H9 (cell line): ENCODE results near the gene SEC24C. TPM values are rescaled to one million over a fixed set of nuclear protein-coding genes. Genes with fewer than 3 reads are reported as not detected.

Experiments
- DNase-seq: peaks from one replicate; pipeline ENCODE4 v3.0.0-alpha.2; 2017
- H2AFZ ChIP-seq: one replicate; pipeline ENCODE4 v1.6.1; 2013; ENCODE audit warnings: mild to moderate bottlenecking, low read length, control low read depth, moderate library complexity
- H2AK5ac ChIP-seq: 2 replicates; pipeline ENCODE4 v1.6.1; 2013; ENCODE audit warnings: low read length, control low read depth, mixed read lengths; ENCODE audit not compliant: insufficient read length
- H2BK120ac ChIP-seq: one replicate; pipeline ENCODE4 v1.6.1; 2013; ENCODE audit warnings: low read depth, mild to moderate bottlenecking, low read length, control low read depth, inconsistent platforms; ENCODE audit not compliant: poor library complexity, severe bottlenecking
- H2BK12ac ChIP-seq: 2 replicates; pipeline ENCODE4 v1.6.1; 2013; ENCODE audit warnings: low read length, control low read depth, mixed read lengths, low read depth; ENCODE audit not compliant: insufficient read length
- H2BK15ac ChIP-seq: 2 replicates; pipeline ENCODE4 v1.6.1; 2013; ENCODE audit warnings: low read depth, low read length, control low read depth
- H2BK20ac ChIP-seq: one replicate; pipeline ENCODE4 v1.6.1; 2013; ENCODE audit warnings: low read depth, mild to moderate bottlenecking, low read length, control low read depth, inconsistent platforms; ENCODE audit not compliant: poor library complexity, severe bottlenecking
- H2BK5ac ChIP-seq: 2 replicates; pipeline ENCODE4 v1.6.1; 2013; ENCODE audit warnings: low read length, control low read depth, mixed read lengths; ENCODE audit not compliant: insufficient read length
- H3K14ac ChIP-seq: 2 replicates; pipeline ENCODE4 v1.6.1; 2013; ENCODE audit warnings: low read length, control low read depth; ENCODE audit not compliant: insufficient read depth
- H3K18ac ChIP-seq: 2 replicates; pipeline ENCODE4 v1.6.1; 2013; ENCODE audit warnings: low read depth, mild to moderate bottlenecking, mixed read lengths, low read length, control low read depth; ENCODE audit not compliant: insufficient read length
- H3K23ac ChIP-seq: 2 replicates; pipeline ENCODE4 v1.6.1; 2013; ENCODE audit warnings: low read length, control low read depth, mixed read lengths, low read depth; ENCODE audit not compliant: insufficient read length
- H3K23me2 ChIP-seq: 2 replicates; pipeline ENCODE4 v1.6.1; 2013; ENCODE audit warnings: low read depth, mild to moderate bottlenecking, mixed read lengths, low read length, control low read depth; ENCODE audit not compliant: insufficient read length, poor library complexity, severe bottlenecking
- H3K27ac ChIP-seq: 2 replicates; pipeline ENCODE4 v1.5.1; 2013; ENCODE audit warnings: low read length, control low read depth, mixed read lengths, low read depth; ENCODE audit not compliant: insufficient read length
- H3K27me3 ChIP-seq: 2 replicates; pipeline ENCODE4 v1.6.1; 2013; ENCODE audit warnings: low read length, control low read depth, inconsistent platforms; ENCODE audit not compliant: insufficient read depth
- H3K4ac ChIP-seq: 2 replicates; pipeline ENCODE4 v1.6.1; 2013; ENCODE audit warnings: low read depth, mild to moderate bottlenecking, control low read depth, inconsistent platforms, low read length, moderate library complexity
- H3K4me1 ChIP-seq: 2 replicates; pipeline ENCODE4 v1.6.1; 2013; ENCODE audit warnings: low read length, control low read depth, inconsistent platforms; ENCODE audit not compliant: insufficient read depth
- H3K4me2 ChIP-seq: 2 replicates; pipeline ENCODE4 v1.6.1; 2013; ENCODE audit warnings: low read length, control low read depth, mixed read lengths; ENCODE audit not compliant: insufficient read length, insufficient read depth
- H3K56ac ChIP-seq: 2 replicates; pipeline ENCODE4 v1.6.1; 2013; ENCODE audit warnings: low read depth, mild to moderate bottlenecking, mixed read lengths, low read length, control low read depth; ENCODE audit not compliant: insufficient read length
- H3K79me1 ChIP-seq: 2 replicates; pipeline ENCODE4 v1.6.1; 2013; ENCODE audit warnings: low read depth, mild to moderate bottlenecking, moderate library complexity, low read length, control low read depth, inconsistent platforms; ENCODE audit not compliant: insufficient read depth, poor library complexity, severe bottlenecking
- H3K79me2 ChIP-seq: 2 replicates; pipeline ENCODE4 v1.6.1; 2013; ENCODE audit warnings: low read length, control low read depth, inconsistent platforms; ENCODE audit not compliant: insufficient read depth
- H3K9ac ChIP-seq: 2 replicates; pipeline ENCODE4 v1.6.1; 2013; ENCODE audit warnings: low read length, control low read depth, mixed read lengths; ENCODE audit not compliant: insufficient read length; ENCODE audit errors: extremely low read depth
- H3K9me3 ChIP-seq: one replicate; pipeline ENCODE4 v1.6.1; 2013; ENCODE audit warnings: low read depth, low read length, inconsistent platforms; ENCODE audit not compliant: control insufficient read depth
- H3T11ph ChIP-seq: one replicate; pipeline ENCODE4 v1.6.1; 2013; ENCODE audit warnings: mild to moderate bottlenecking, low read length, control low read depth, inconsistent platforms
- H4K20me1 ChIP-seq: one replicate; pipeline ENCODE4 v1.6.1; 2013; ENCODE audit not compliant: control insufficient read depth, insufficient read length, insufficient read depth
- H4K5ac ChIP-seq: 2 replicates; pipeline ENCODE4 v1.6.1; 2013; ENCODE audit warnings: low read depth, mild to moderate bottlenecking, mixed read lengths, low read length, control low read depth; ENCODE audit not compliant: insufficient read length
- H4K8ac ChIP-seq: replicated peaks from 2 replicates; pipeline ENCODE4 v1.6.1; 2013; ENCODE audit warnings: low read length, control low read depth, mixed read lengths, low read depth; ENCODE audit not compliant: insufficient read length
- H4K91ac ChIP-seq: 2 replicates; pipeline ENCODE4 v1.6.1; 2013; ENCODE audit warnings: low read depth, mild to moderate bottlenecking, moderate library complexity, mixed read lengths, low read length, control low read depth; ENCODE audit not compliant: insufficient read length
- H3K27ac Mint-ChIP-seq, 3 experiments: 2 replicates in 2 of 3; 3 replicates in 1 of 3; pipeline ENCODE4 v1.8.0; 2020 to 2021; ENCODE audit warnings: mixed read lengths in 3 of 3, mild to moderate bottlenecking in 1 of 3, moderate library complexity in 1 of 3
- H3K27me3 Mint-ChIP-seq: 2 replicates; pipeline ENCODE4 v1.8.0; 2021; ENCODE audit warnings: low read depth, mild to moderate bottlenecking, moderate library complexity, mixed read lengths
- H3K36me3 Mint-ChIP-seq, 3 experiments: 2 replicates in 2 of 3; 3 replicates in 1 of 3; pipeline ENCODE4 v1.8.0; 2020 to 2021; ENCODE audit warnings: low read depth in 3 of 3, mixed read lengths in 3 of 3; ENCODE audit not compliant: insufficient read depth in 1 of 3
- H3K4me1 Mint-ChIP-seq, 2 experiments: 2 replicates each; pipeline ENCODE4 v1.8.0; 2020; ENCODE audit warnings: mixed read lengths in 2 of 2
- H3K4me3 Mint-ChIP-seq, 2 experiments: 2 replicates in 1 of 2; 3 replicates in 1 of 2; pipeline ENCODE4 v1.8.0; 2020 to 2021; ENCODE audit warnings: mild to moderate bottlenecking in 2 of 2, mixed read lengths in 2 of 2, moderate library complexity in 1 of 2
- H3K9me3 Mint-ChIP-seq, 2 experiments: 2 replicates in 1 of 2; 3 replicates in 1 of 2; pipeline ENCODE4 v1.8.0; 2020; ENCODE audit warnings: mild to moderate bottlenecking in 2 of 2, mixed read lengths in 2 of 2, moderate library complexity in 1 of 2
- WGBS: extraction: QIAGEN DNeasy Blood & Tissue Kit; methylation state at CpG from one replicate; pipeline ENCODE4 v1.1.7; 2013; ENCODE audit warnings: missing lambda C conversion rate, low lambda C conversion rate, mixed read lengths; ENCODE audit not compliant: insufficient read length; ENCODE audit errors: extremely low coverage; 5-methylcytosine and 5-hydroxymethylcytosine counted together
- total RNA-seq: library from RNA; stranded (reverse); gene quantifications from 2 replicates; pipeline ENCODE4 v1.2.1, GENCODE V29; 2021
- TF ChIP-seq, protein P1 (sequence below): fragments of 200-600 bp; sonication (generic); conservative IDR thresholded peaks from 3 replicates; pipeline ENCODE4 v1.8.0; 2021; ENCODE audit warnings: antibody characterized with exemption, mild to moderate bottlenecking

The SEC24C gene
- total RNA-seq, 1 experiment from 2014 or later: 62.4 TPM

DNA sequence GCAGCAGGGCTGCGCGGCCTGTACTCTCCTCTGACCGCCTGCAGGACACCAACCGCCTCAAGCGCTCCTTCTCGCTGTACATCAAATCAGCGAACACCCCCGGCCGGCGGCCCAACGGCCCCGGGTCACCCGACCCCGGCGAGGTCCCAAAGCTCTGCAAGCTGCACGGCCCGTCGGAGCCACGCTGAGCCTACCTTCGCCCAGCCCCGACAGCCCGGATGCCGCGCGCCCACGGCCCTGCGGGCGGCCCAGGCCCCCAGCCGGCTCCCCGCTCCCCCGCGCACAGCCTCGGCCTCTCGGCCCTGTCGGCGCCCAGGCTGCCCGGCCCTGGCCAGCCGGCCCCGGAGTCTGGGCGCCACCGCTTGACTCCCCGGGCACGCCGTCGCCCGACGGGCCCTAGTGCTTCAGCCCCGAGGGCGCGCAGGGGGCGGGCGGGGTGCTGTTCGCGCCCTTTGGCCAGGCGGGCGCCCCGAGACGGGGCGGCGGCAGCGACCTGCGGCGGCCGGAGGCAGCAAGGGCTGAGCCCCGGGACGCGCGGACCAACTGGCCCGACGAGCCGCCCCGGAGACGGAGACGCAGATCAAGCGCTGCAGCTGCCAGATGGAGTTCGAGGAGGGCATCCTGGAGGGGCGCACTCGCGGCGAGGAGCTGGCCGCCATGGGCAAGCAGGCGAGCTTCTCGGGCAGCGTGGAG is 11.1 kb upstream of the SEC24C start:
- Histone ChIP-seq H4K20me1 (no peaks in the 10 kb centered on the region), H3K4me1 (no peaks in the 10 kb centered on the region), H2AK5ac (no peak overlapping the region), H2BK5ac (no peak overlapping the region), H3K27me3 (no peaks in the 10 kb centered on the region), H2AFZ (no peak overlapping the region), H3K79me1 (peaks cover 5% of the 10 kb centered on the region), H3K4me2 (no peak overlapping the region), H2BK12ac (no peak overlapping the region), H3K23me2 (no peaks in the 10 kb centered on the region), H4K91ac (no peak overlapping the region), H4K8ac (no peak overlapping the region), H3K9ac (no peak overlapping the region), H2BK20ac (no peak overlapping the region), H3K18ac (no peak overlapping the region), H3T11ph (no peak overlapping the region), H3K4ac (no peak overlapping the region), H2BK15ac (no peak overlapping the region), H3K56ac (no peak overlapping the region), H2BK120ac (no peak overlapping the region), H3K14ac (no peak overlapping the region), H3K23ac (no peak overlapping the region), H4K5ac (no peak overlapping the region), H3K79me2 (no peaks in the 10 kb centered on the region; the same call in 1 of the 2 replicates), H3K27ac (no peak overlapping the region), H3K9me3 (no peaks in the 10 kb centered on the region)
- WGBS: no CpG with 5 or more reads among the region's 84 CpGs
- no peak overlapping the region for H3K4me3 Mint-ChIP-seq
- no peaks in the 10 kb centered on the region for H3K9me3 Mint-ChIP-seq
- peaks cover 5 to 15% (median 6%) of the 10 kb centered on the region in 3 experiments; a peak in 6 of 7 replicates for H3K36me3 Mint-ChIP-seq
- no peaks in the 10 kb centered on the region for H3K27me3 Mint-ChIP-seq
- H3K4me1 Mint-ChIP-seq: peaks cover 2 to 3% of the 10 kb centered on the region in 2 experiments; a peak in 2 of 4 replicates
- TF ChIP-seq, protein P1, sequence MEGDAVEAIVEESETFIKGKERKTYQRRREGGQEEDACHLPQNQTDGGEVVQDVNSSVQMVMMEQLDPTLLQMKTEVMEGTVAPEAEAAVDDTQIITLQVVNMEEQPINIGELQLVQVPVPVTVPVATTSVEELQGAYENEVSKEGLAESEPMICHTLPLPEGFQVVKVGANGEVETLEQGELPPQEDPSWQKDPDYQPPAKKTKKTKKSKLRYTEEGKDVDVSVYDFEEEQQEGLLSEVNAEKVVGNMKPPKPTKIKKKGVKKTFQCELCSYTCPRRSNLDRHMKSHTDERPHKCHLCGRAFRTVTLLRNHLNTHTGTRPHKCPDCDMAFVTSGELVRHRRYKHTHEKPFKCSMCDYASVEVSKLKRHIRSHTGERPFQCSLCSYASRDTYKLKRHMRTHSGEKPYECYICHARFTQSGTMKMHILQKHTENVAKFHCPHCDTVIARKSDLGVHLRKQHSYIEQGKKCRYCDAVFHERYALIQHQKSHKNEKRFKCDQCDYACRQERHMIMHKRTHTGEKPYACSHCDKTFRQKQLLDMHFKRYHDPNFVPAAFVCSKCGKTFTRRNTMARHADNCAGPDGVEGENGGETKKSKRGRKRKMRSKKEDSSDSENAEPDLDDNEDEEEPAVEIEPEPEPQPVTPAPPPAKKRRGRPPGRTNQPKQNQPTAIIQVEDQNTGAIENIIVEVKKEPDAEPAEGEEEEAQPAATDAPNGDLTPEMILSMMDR: no peak
- DNase-seq: peak; percentile 52
- H3K27ac Mint-ChIP-seq: no peak overlapping the region
